NCI-H748 (cell line): ENCODE data around the gene SLC23A3.

Experiments
- DNase-seq: peaks from one replicate; lab custom pipeline; 2025; ENCODE audit not compliant: unreplicated experiment; lab: John Stamatoyannopoulos, UW

The SLC23A3 gene

DNA sequence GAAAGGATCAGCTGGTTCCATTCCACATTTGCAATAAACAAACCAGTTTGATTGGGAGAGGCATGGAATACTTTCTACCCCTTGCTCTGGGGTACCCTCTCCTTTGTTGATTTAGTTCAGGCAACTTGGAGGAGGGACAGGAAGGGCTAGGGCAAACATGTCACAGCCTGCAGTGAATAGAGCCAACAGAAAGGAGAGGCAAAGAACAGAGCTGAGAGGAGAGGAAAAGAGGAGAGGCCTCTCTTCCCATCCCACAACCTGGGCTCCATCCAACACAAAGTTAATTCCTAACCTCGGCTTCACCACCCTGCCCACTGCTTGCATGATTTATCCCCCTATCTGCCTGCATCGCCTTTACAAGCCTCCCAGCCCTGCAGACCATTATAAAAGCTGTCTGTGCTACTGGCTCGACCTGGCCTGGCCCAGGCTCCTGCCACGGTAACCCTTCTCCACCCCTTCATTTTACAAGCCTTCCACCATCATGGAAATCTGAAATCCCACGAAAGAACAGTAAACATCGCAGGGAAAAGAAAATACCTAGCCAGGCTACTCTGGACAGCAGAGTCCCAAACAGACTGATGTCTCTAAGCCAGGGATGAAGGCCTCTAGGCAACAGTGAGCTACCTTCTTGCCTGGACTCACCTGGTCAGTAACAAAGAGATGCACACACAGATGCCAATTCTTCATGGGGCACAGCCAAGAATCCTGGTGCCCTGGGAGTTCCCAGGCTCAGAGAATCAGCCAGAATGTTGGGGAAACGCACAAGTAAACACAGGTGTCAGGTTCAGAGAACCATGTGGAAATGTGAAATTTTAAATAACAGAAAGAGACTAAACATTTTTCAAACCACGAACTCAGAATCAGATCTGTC lies 52.8 kb downstream of the SLC23A3 start:
- no peak for DNase-seq

DNA sequence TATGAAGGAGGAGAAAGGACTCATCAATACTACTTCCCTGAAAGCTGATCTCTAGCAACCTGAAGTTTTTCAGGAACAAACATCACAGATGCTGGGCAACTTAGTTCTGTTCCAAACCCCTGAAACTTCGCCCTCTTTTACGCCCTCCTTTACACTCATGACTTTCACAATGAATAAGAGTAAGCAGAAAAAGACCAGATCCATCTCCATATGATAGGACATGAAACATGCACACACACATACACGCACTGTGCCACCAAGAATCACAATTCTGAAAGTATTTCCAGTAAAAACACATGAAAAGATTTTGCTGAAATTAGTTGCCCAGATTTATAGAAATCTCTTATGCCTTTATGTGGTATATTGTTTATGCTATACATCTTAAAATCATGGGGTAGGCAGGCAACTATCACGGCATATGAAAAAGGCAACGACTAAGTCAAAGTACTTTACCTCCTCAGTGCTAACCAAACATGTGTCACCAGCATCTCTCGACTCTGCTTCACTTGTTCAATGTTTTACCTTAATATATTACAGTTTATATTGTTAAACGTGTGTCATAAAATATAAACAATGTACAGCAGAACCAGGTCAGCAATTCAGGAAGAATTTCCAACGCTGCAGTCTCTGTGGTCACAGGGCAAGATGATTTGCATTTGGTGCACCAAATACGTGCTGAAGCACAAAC lies 57.0 kb downstream of the SLC23A3 start:
- DNase-seq, result no peak

DNA sequence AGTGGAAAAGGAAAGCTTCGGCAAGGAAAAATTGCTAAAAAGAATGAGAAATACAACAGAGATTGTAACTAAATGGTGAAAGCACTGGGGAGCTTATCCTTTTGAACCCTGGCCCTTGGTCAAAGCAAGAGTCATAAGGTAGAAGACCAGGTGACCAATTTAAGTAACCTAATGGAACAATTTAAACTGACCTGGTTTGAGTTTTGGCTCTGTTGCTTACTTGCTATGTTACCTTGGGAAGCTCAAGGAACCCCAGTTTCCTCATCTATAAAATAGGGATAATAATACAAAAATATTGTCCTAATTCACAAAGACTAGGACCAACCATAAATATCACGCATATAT lies 57.8 kb downstream of the SLC23A3 start:
- DNase-seq, result no peak
